Mammary epithelial cell (primary cell): Measurements from ENCODE around the gene SRGAP1.

Source experiments
- CTCF ChIP-seq, 2 donors: IDR thresholded peaks in 1 of 2; conservative IDR thresholded peaks in 1 of 2; 2 replicates each; pipeline ENCODE4 v1.5.1; 2011 to 2012; ENCODE audit warnings: inconsistent platforms in 2 of 2, low read length in 2 of 2, mild to moderate bottlenecking in 2 of 2, control low read depth in 1 of 2, low read depth in 1 of 2; ENCODE audit not compliant: insufficient read depth in 1 of 2; ENCODE audit errors: extremely low read depth in 1 of 2
- EZH2 ChIP-seq: IDR thresholded peaks from 2 replicates; pipeline ENCODE4 v1.6.1; 2012; ENCODE audit warnings: low read length, inconsistent platforms, borderline replicate concordance

GRCh38 chr12:64066776-64067175 lies 222.3 kb downstream of the SRGAP1 start:
- TF ChIP-seq EZH2 (no peak), CTCF (conservative IDR thresholded peaks at IDR 0.05 in 1 of 2, IDR thresholded peaks at IDR 0.05 in 1 of 2; ENCODE audit: extremely low read depth in 1 of 2, insufficient read depth in 1 of 2, low read depth in 1 of 2, low read length in 2 of 2) (no peak)
